ENCODE results near the gene SECTM1.
"Not testable (repeated sequence)": the region's sequence is repeated elsewhere in the genome, so short reads cannot be mapped to it uniquely, and the experiment has no call there.

Gene SECTM1

DNA sequence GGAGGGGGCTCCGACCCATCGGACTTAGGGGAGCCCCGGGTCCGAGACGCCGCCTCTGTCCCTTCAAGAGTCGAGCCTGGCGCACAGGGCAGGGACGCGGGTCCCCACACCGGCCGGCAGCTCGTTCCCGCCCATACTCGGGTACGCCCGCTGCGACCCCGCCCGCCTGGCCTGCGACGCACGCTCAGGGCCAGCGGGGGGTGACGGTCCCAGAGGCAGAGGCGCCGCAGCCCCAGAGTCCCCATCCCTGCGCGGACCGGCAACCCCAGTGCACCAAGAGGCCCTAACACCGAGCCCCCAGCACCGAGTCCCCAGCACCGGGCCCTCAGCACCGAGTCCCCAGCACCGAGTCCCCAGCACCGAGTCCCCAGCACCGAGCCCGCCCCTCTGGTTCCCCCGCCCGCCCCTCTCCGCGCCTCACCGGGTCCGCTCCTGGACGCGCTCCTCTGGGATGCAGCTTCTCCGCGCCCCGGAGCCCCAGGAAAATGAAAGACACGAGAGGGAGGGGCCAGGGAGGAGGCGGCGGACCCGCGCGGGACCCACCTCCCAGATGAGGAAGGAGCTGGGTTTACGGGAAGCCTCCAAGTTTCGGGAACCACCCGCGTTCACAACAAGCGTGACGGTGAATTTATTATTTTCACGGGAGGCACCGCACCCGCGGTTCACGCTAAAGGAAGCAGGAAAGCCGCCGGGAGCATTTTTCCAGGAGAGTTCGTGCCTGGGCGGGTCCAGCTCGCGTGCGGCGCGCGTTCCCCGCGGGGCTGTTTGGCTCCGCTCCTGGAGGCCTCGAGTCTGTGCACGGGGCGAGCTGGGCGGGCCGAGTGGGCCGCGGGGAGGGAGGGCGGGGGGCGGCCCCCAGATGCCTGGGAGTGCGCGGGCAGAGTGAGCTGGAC, at the start of gene SECTM1:
Gene SECTM1 (minus strand): TSS at position 488 of the 893 bp plus-strand sequence. CDS start 6,526 bp downstream, outside the sequence.
- no peak for DNase-seq

DNA sequence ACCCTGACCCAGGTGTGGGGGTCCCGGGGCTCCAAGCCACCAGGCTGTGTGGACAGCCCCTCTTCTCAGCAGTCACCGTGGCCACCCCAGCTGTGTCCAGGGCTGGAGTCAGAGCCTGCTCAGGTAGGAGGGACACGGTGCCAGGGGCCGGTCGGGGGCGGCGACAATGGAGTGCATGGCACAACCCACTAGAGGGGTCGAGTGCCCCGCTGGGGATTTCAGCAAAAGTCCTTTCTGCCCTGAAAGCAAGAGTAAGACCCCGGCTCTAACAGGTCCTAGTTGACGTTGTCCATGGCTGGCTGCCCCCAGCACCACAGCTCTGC, 49.3 kb upstream of the SECTM1 start:
- DNase-seq = no peak

DNA sequence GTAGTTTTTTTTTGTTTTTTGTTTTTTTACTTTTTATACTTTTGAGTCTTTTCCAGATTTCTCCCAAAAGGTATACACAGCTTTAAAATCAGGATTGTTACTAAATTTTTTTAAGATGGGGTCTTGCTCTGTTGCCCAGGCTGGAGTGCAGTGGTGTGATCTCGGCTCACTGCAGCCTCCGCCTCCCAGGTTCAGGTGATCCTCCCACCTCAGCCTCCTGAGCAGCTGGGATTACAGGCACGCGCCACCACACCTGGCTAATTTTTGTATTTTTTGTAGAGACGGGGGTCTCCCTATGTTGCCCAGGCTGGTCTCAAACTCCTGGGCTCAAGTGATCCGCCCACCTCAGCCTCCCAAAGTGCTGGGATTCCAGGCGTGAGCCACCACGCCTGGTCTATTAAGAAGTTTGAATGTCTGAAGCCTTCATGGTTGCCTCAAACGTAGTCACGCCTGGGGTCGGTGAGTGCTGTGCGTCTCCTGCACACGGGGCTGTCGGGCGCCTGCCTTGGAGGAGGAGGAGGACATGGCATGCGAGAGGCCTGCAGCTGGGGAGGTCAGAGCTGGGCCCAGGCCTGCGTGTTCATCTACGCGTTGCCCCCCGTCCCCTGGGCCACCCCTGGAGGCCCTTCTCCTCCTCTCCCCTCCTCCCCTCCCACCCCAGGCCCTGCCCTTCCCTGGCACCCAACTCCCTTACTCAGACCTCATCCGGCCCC, 48.8 kb upstream of the SECTM1 start:
- not testable (repeated sequence) for DNase-seq

GRCh38 chr17:82381703-82382009, 48.1 kb upstream of the SECTM1 start:
- not testable (repeated sequence) for DNase-seq

- no peak for DNase-seq
Measured at GRCh38 chr17:82380860-82381702, 47.5 kb upstream of the SECTM1 start.

DNA sequence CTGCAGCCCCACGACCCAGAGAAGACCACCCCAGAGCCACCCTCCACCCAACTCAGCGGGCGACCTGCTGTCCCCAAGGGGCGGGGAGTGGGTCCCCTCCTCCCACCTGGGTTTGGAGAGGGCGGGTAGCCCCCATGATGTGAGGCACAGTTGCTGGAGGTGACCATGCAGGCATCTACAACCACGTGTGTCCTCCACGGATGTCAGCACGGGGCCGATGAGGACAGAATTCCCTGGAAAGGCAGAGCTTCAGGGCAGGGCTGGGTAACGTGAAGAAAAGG, 45.1 kb upstream of the SECTM1 start:
- DNase-seq = no peak

DNA sequence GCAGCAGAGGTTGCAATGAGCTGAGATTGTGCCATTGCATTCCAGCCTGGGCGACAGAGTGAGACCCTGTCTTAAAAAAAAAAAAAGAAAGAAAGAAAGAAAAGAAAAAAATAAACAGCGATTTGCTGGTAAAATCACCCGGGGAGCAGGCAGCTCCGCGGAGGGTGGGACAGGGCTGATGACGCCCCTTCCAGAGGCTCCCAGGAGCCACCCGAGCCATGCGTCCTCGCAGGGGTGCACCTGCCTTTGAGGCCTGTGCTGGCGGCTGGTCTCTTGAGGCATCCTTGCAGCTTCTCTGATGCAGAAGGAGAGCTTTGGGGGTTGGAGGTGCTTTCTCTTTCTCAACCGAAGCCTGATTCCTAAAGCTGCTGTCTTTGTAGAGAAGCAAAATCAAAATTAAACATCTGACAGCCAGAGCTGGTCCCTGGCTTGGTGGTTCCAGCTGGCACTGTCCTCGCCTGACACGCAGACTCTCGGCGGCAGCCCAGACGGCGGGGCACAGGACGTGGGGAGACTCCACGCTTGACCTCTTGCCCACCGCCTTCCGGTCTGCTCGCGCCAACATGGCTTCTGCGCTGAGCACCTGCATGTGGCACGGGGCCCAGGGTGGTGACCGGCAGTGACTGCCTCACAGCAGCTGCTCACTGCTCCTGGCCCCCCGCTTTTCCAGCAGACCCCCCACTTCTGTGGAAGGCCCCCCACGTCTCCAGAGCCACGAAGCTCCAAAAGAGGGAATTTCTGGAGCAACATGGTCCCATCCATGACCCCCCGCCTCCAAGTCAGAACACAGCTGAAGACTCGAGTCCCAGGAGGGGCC, 44.6 kb upstream of the SECTM1 start:
- no peak for DNase-seq

- DNase-seq = not testable (repeated sequence)
Measured at GRCh38 chr17:82377294-82377693, 43.7 kb upstream of the SECTM1 start.

GRCh38 chr17:82376042-82376730, 42.6 kb upstream of the SECTM1 start:
- no peak for DNase-seq

DNA sequence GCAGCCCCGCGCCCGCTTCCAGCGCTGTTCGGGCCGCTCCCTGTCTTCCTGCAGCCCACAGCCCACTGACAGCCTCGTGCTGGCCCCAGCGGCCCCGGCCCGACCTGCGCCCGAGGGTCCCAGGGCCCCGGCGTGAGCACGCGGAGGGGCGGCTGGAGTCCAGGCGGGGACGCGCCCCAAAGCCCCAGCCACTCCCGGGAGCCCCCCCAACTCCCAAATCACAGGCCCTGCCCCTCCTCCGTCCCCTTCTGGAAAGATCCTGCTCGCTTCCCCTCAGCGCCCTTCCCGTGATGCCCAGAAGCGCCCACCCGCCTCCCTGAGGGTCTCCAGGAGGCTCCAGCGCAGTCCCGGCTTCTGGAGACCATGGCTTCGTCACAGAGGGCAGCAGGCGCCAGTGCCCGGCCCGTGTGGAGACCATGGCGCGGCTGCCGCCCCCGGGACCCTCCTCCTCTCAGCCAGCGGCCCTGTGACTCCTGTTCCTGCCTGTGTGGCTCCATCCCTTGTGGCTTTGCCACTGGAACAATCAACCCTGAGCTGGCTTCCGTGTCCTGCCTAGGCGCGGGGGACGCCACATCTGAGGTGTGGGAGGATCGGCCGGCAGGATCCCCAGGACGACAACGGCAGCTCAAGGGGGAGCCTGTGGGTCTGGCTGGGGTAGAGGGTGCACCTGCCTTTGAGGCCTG, 41.9 kb upstream of the SECTM1 start:
- no peak for DNase-seq

- no peak for DNase-seq
Measured at GRCh38 chr17:82374626-82375331, 41.2 kb upstream of the SECTM1 start.

DNA sequence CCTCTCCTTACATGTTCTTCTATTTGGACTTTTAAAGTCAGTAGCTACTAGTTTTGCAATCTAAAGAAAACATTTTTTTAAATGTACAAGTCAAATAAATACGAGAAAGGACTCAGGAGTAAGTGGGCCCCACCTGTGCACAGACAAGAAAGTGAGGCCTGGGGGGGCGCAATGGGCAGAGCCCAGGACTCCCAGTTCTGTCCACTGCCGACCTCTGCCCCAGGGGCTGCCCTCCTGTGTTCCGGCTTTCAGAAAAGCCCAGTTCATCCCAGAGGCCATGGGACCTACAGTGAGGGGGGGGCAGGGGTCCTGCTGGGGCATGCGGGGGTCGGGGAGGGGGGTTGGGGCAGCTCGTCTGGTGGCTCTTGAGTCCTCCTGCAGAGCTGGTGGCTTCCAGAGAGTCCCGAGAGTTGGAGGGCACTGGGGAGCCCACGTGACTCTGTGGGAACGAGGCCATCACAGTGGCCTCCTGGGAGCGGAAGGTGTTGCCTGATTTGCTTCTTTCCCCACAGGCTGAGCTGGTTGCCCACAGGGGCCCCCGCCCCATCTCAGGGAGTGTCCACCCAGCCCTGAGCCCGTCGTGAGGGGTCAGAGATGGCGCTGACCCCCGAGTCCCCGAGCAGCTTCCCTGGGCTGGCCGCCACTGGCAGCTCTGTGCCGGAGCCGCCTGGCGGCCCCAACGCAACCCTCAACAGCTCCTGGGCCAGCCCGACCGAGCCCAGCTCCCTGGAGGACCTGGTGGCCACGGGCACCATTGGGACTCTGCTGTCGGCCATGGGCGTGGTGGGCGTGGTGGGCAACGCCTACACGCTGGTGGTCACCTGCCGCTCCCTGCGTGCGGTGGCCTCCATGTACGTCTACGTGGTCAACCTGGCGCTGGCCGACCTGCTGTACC, 40.4 kb upstream of the SECTM1 start:
- no peak for DNase-seq

DNA sequence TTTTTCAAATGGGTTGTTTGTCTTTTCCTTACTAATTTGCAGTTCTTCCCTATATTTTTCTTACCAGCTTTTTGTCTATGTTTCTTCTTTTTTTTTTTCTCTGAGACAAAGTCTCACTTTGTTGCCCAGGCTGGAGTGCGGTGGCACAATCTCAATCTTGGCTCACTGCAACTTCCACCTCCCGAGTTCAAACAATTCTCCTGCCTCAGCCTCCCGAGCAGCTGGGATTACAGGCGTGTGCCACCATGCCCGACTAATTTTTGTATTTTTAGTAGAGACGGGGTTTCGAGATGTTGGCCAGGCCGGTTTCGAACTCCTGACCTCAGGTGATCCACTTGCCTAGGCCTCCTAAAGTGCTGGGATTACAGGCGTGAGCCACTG, 39.5 kb upstream of the SECTM1 start:
- not testable (repeated sequence) for DNase-seq

DNA sequence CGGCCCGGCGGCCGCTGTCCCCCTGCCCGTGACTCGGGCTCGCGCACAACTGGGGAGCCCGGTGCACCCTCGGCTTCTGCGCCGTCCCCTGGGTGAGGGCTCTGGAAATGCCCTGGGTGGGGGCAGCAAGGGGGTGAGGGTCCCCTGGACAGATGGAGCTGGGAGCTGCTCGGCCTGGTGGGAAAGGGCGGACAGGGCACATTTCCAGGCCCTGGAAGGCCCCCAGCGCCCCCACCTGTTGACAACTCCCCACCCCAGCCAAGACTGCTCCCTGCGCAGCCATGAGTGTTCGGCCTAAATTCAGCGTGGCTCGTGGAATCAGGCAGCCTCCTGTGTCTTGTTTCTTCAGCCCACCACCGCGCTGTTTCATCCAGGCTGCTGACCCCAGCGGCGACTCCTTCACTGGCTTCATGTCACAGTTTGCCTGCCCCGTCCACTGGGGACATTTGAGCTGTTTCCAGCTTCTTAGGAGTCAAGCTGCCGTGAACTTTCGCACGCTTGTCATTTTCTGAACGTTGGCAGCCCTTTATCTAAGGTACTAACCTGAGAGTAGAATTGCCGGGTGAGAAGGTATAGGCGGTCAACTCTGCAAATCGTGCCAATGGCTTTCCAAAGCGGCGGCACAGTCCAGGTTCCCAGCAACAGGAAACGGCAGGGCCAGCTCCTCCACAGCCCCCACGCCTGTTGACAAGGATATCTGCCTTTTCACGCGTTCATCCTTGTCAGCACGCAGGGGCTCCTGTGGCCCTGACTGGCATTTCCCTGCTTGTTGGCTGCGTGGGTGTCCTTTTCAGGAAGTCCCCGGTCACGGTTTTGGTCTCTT, 38.9 kb upstream of the SECTM1 start:
- DNase-seq = no peak

DNA sequence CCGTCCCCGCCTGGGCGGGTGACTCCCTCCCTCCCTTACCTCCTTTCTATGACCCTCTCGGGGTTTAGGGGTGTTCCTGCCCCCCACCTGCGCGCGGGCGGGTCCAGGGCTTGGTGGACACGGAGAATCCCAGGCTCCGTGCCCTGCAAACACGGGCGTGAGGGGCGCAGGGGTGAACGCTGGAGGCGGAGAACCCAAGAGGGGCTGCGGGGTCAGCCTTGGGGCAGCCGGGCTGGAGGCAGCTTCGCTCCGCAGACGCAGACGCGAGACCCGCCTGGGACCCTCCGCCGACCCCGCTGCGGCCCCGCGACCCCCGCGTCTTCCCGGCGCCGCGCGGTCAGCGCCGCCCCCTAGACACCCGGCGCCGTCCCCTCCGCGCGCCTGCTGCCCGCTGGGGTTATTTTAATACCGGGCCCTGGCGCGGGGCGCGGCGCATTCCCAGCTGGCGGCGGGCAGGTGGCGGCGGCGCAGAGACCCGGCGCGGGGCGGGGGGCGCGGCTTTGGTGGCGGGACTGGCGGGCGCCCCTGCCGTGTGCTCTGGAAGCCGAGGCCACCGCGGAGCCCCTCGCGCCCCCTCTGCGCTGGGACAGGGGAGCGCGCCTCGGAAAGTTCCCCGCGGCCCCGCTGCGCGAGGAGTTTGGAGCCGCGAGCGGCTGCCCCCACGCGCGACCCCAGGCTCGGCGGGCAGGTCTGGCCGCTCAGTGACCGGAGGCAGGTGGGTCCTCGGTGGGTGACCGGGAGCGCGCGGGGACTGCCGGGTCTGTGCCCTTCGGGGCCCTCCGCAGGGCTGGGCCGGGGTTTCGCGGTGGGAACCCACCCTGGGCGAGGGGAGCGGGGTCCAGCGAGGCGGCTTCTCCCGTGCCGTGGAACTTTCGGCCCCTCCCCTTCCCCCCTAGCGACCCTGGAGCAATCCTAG, 38.0 kb upstream of the SECTM1 start, which contains the start of gene UTS2R:
Gene UTS2R (plus strand): TSS at position 433 of the 916 bp plus-strand sequence. CDS start 2,560 bp downstream, outside the sequence.
- no peak for DNase-seq

DNA sequence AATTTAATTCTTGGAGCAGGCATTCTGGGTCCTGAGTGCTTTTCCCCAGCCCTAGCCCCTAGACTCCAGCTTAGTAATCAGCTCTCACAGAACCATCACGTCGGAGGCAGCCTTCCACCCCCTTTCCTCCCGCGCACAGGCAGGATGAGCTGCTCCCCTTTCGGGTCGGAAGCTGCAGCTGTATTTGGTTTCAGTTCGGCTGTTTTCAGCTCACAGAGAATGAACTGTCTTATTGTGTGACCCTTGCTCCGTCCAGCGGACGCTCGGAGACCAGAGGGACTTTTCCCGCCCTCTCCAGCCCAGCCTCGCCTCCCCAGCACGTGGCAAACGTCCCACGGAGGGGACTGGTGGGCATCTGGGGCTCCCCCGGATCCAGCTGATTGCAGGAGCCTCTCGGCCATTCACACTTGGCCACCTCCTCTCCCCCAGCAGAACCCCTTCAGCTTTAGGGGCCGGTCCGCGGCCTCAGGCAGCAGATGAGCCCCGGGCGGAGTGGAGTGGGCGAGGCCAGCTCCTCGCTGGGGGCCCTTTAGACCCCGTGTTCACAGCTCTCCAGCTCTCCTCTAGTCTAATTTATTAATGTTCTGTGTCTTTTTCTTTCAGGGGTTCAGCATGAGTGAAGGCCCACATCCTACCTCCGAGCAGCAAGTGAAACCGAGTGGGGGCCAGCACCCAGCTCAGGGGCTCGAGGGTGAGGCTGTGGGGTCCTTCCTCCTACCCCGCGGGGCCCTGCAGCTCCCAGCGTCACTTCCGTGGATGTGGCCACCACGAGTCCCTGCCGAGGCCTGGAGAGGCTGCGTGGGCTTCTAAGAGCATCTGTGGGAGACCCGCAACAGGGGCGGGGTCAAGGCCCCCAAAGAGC, 37.1 kb upstream of the SECTM1 start:
- DNase-seq = no peak

DNA sequence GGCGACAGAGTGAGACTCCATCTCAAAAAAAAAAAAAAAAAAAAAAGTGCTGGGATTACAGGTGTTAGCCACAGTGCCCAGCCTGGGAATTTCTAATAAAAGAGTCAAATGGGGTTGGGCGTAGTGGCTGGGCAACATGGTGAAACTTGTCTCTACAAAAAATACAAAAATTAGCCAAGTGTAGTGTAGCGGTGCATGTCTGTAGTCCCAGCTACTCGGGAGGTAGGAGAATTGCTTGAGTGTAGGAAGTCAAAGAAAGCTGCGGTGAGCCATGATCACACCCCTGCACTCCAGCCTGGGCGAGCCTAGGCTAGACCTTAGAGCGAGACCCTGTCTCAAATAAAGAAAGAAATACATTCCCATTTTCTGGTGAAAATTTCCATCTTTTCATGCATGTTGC, 35.6 kb upstream of the SECTM1 start:
- DNase-seq = no peak

All from NCI-H1092 treated with DMSO at 0.1 percent for 48 hours (cell line).